Measurements from ENCODE around the gene TRIP12.

- TF ChIP-seq ZNF202 (tag by site-specific recombination; IDR thresholded peaks at IDR 0.05; ENCODE audit: borderline replicate concordance) (no peak), OSR2 (tag by site-specific recombination; IDR thresholded peaks at IDR 0.05) (no peak), CTCF (tag by site-specific recombination; IDR thresholded peaks at IDR 0.05) (no peak)
These were observed 89.9 kb downstream of the TRIP12 start for GRCh38 chr2:229831805-229832509.
